HCEC 1CT (cell line): ENCODE results near the gene ENO2.

ENCODE experiments used
- DNase-seq: peaks from one replicate; pipeline ENCODE4 v3.0.0-alpha.2; 2017

The ENO2 gene

DNA sequence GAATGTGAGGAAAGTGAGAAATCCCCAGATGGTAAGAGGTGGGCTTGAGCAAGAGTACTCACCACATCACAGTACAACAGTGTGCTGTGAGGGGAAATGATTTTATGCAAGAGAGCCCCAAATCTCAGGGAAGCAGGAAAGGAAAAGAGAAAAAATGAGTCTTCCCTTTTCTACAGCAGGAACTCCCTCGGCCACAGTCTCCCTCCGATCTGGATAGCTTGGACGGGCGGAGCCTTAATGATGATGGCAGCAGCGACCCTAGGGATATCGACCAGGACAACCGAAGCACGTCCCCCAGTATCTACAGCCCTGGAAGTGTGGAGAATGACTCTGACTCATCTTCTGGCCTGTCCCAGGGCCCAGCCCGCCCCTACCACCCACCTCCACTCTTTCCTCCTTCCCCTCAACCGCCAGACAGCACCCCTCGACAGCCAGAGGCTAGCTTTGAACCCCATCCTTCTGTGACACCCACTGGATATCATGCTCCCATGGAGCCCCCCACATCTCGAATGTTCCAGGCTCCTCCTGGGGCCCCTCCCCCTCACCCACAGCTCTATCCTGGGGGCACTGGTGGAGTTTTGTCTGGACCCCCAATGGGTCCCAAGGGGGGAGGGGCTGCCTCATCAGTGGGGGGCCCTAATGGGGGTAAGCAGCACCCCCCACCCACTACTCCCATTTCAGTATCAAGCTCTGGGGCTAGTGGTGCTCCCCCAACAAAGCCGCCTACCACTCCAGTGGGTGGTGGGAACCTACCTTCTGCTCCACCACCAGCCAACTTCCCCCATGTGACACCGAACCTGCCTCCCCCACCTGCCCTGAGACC, 21.2 kb downstream of the ENO2 start:
- DNase-seq, result no peak

DNA sequence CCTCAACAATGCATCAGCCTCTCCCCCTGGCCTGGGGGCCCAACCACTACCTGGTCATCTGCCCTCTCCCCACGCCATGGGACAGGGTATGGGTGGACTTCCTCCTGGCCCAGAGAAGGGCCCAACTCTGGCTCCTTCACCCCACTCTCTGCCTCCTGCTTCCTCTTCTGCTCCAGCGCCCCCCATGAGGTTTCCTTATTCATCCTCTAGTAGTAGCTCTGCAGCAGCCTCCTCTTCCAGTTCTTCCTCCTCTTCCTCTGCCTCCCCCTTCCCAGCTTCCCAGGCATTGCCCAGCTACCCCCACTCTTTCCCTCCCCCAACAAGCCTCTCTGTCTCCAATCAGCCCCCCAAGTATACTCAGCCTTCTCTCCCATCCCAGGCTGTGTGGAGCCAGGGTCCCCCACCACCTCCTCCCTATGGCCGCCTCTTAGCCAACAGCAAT, 21.8 kb downstream of the ENO2 start:
- DNase-seq, result no peak

DNA sequence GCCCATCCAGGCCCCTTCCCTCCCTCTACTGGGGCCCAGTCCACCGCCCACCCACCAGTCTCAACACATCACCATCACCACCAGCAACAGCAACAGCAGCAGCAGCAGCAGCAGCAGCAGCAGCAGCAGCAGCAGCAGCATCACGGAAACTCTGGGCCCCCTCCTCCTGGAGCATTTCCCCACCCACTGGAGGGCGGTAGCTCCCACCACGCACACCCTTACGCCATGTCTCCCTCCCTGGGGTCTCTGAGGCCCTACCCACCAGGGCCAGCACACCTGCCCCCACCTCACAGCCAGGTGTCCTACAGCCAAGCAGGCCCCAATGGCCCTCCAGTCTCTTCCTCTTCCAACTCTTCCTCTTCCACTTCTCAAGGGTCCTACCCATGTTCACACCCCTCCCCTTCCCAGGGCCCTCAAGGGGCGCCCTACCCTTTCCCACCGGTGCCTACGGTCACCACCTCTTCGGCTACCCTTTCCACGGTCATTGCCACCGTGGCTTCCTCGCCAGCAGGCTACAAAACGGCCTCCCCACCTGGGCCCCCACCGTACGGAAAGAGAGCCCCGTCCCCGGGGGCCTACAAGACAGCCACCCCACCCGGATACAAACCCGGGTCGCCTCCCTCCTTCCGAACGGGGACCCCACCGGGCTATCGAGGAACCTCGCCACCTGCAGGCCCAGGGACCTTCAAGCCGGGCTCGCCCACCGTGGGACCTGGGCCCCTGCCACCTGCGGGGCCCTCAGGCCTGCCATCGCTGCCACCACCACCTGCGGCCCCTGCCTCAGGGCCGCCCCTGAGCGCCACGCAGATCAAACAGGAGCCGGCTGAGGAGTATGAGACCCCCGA, 22.5 kb downstream of the ENO2 start:
- no peak for DNase-seq

DNA sequence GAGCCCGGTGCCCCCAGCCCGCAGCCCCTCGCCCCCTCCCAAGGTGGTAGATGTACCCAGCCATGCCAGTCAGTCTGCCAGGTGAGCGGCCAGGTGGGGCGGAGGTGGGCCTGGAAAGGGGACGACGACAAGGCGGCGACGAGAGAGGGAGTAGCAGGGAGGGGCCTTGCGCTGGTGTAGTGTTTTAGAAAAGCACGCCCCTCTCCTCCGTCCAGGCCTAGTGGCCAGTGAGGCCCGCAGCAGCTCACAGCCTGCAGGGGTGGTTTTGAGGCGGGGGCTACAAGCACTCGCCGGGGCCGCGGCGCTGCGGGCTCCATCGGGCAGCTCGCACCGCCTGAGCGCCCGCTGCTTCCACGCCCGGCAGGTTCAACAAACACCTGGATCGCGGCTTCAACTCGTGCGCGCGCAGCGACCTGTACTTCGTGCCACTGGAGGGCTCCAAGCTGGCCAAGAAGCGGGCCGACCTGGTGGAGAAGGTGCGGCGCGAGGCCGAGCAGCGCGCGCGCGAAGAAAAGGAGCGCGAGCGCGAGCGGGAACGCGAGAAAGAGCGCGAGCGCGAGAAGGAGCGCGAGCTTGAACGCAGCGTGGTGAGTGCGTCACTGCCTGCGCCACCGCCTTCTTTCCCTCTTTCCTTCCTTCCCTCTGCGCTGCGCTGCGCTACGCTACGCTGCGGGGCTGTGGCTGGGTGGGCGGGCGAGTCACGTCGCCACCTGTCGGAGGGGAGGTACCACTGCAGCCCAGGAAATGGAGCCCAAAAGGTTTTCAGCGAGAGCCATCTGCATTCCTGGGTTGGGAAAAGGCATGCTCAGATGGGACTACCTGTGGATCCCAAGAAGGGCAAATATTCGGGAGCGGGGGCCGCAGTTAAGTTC, 23.3 kb downstream of the ENO2 start:
- DNase-seq, result peak; percentile 87

DNA sequence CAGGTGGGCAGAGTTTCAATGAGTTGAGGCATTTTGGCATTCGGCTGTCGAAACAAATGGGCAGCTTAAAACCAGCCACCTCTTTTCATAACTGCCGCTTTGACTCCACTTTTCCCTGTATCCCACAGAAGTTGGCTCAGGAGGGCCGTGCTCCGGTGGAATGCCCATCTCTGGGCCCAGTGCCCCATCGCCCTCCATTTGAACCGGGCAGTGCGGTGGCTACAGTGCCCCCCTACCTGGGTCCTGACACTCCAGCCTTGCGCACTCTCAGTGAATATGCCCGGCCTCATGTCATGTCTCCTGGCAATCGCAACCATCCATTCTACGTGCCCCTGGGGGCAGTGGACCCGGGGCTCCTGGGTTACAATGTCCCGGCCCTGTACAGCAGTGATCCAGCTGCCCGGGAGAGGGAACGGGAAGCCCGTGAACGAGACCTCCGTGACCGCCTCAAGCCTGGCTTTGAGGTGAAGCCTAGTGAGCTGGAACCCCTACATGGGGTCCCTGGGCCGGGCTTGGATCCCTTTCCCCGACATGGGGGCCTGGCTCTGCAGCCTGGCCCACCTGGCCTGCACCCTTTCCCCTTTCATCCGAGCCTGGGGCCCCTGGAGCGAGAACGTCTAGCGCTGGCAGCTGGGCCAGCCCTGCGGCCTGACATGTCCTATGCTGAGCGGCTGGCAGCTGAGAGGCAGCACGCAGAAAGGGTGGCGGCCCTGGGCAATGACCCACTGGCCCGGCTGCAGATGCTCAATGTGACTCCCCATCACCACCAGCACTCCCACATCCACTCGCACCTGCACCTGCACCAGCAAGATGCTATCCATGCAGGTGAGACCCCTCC, 24.2 kb downstream of the ENO2 start:
- DNase-seq, result no peak

DNA sequence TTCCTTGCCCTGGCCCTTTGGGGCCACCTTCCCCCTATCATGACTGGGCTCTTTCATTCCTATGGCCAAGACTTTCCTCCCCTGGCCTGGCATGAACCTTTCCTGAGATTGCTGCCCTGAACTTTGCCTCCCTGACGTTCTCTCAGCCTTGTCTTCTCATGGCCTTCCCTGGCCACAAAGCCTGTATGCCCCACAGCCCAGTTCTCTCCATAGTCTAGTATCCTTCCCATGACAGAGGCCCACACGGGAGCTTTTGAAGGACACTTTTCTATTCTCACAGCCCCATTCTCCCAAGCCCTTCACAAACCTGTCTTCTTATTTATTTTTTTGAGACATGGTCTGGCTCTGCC, 24.8 kb downstream of the ENO2 start:
- no peak for DNase-seq

DNA sequence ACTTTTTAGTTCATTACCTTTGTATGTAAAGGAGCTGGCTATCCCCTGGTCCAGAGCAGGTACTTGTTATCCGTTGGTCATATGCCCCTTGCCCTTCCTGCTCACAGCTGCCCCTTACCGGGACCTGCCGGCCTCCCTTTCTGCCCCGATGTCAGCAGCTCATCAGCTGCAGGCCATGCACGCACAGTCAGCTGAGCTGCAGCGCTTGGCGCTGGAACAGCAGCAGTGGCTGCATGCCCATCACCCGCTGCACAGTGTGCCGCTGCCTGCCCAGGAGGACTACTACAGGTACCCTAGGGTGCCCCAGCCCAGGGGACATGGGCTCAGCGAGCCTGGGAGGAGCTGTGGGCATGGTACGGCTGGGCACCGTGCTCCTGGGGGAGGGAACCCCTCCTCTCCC, 26.9 kb downstream of the ENO2 start:
- no peak for DNase-seq

DNA sequence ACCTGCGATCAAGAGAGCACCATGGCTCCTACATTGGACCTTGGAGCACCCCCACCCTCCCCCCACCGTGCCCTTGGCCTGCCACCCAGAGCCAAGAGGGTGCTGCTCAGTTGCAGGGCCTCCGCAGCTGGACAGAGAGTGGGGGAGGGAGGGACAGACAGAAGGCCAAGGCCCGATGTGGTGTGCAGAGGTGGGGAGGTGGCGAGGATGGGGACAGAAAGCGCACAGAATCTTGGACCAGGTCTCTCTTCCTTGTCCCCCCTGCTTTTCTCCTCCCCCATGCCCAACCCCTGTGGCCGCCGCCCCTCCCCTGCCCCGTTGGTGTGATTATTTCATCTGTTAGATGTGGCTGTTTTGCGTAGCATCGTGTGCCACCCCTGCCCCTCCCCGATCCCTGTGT, 27.4 kb downstream of the ENO2 start:
- DNase-seq, result no peak

DNA sequence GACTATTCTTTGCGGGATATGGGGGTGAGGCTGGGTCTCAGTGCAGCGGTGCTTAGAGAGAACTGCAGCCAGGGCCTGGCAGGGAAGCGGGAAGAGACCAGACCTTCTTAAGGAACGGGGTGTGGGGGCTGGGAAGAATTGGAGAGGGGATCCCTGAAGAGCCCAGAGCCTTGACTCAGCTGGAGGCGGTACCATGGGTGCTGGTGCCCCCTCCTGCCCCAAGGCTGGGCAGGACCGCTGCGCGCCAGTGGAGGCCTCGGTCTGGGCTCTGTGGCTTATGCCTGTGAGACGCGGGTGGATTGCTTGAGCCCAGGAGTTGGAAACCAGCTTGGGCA, 27.9 kb downstream of the ENO2 start:
- DNase-seq, result no peak

DNA sequence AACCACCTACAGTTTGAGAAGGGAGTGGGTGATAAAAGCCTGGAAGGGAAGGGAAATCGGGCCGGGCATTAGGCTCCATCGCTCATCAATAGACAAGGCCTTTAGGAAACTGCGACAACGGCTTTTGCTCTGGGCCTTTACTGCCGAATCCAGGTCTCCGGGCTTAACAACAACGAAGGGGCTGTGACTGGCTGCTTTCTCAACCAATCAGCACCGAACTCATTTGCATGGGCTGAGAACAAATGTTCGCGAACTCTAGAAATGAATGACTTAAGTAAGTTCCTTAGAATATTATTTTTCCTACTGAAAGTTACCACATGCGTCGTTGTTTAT, 29.0 kb downstream of the ENO2 start:
- DNase-seq, result peak; percentile 91

DNA sequence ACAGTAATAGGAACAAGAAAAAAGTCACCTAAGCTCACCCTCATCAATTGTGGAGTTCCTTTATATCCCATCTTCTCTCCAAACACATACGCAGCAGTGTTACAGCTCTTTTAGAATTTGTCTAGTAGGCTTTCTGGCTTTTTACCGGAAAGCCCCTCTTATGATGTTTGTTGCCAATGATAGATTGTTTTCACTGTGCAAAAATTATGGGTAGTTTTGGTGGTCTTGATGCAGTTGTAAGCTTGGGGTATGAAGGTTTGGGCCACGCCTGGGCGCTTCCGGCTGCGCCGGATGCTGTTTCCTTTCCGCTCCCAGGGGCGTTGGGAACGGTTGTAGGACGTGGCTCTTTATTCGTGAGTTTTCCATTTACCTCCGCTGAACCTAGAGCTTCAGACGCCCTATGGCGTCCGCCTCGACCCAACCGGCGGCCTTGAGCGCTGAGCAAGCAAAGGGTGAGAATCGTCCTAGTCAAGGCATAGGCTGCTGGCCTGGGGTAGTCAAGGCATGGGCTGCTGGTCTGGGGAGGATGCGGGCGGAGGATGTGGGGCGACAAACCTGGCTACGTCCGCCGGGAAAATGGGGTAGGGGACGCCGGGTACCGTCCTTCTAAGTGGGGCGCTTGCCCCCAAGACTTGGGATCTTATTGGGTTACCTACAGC, 29.5 kb downstream of the ENO2 start, which contains the start of the genes C12orf57 and RNU7-1:
C12orf57 (plus strand) TSS at position 301 of the 659 bp plus-strand sequence; CDS start at position 401, 100 bp downstream.
RNU7-1 (plus strand) TSS at position 95 of the 659 bp plus-strand sequence.
- DNase-seq, result peak; percentile 94

DNA sequence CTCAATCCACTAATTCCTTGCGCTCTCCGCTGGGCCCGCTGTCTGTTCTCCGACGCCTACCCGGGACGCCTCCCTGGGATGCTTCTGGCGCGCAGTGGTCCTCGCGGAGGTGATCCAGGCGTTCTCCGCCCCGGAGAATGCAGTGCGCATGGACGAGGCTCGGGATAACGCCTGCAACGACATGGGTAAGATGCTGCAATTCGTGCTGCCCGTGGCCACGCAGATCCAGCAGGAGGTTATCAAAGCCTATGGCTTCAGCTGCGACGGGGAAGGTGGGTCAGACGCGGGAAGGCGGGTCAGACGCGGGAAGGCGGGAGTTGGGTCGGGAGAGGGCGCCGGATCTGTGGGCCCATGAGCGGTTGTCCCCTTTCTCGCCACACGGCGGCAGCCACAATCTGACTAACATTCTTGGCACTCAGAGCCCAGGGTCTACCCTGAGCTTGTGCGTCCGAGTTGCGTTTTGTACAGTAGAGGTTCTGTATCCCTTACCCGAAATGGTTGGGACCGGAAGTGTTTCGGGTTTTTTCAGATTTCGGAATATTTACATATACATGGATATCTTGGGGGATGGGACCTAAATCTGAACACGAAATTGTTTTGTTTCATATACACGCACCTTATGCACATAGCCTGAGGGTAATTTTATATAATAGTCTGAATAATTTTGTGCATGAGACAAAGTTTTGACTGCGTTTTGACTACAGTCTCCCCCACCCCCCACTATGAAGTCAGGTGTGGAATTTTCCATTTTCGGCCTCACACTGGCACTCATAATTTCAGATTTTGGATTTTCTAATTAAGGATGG, 30.2 kb downstream of the ENO2 start:
- peak; percentile 93 for DNase-seq

DNA sequence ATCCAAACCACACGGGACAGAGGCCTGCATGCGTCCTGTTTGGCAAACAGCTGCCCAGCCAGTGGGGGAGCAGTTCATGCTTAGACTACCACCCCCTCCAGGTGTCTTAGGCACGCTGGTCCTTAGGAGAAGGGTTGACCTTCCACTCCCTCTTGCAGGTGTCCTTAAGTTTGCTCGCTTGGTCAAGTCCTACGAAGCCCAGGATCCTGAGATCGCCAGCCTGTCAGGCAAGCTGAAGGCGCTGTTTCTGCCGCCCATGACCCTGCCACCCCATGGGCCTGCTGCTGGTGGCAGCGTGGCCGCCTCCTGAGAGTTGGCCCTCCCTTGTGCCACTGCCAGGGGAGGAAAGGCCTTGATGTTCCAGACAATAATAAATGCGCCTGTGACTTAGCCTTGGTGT, 31.2 kb downstream of the ENO2 start:
- DNase-seq, result no peak

DNA sequence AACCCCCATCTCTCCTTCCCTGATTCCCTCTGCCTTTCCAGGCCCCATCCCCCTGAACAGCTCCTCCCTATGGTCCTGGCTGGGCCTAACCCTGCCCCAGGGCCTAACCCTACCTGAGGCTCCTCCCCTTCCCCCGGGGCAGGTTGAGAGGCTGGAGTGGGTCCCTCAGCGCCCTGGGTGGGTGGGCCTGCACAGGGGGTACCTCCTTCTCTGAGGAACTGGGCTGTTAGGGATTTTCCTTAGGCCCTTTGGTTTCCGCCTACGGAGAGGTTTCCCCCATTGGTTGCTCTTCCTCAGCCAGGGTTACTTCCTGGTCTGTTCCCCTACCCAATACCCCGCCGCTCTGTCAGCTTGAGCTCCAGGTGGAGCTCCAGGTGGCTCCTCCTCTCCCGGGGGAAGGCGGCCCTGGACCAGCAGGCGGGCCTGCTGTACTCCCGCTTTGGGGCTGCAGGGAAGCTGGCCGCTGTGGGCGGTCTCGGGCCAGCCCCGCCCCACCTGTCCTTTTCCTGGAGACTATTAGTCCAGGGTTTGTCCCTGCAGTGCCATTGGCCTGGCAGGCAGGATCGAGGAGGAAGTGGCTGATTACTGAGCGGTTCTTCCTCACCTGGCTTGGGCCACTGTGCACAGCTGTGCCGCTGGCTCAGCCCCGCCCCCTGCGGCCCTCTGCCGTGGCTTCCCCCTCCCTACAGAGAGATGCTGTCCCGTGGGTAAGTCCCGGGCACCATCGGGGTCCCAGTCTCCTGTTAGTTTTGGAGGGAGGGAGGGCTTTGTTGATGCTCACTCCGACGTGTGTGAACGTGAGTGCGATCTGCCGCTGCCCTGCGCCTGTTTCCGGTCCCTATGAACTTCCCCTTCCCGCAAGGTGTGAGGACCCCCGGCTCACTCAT, 31.9 kb downstream of the ENO2 start:
- DNase-seq, result no peak

DNA sequence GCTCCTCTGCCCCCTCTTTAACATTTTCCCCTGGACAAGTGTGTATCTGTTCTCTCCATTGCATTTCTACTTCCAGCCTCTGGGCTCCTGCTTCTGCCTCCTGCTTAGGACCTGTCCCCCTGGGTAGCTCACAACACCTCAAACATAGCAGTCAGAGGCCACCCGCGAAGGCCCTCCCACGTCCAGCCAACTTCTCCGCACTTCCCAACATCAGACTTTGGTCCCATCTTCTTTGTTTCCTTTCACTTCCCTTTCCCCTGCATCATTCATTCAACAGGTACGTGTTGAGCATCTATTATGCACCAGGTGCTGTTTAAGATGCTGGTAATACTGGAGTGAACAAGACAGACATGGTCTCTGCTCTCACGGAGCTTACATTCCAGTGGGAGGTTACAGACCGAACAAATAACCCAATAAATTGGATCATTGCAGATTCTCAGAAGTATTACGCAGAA, 32.6 kb downstream of the ENO2 start:
- DNase-seq, result no peak

DNA sequence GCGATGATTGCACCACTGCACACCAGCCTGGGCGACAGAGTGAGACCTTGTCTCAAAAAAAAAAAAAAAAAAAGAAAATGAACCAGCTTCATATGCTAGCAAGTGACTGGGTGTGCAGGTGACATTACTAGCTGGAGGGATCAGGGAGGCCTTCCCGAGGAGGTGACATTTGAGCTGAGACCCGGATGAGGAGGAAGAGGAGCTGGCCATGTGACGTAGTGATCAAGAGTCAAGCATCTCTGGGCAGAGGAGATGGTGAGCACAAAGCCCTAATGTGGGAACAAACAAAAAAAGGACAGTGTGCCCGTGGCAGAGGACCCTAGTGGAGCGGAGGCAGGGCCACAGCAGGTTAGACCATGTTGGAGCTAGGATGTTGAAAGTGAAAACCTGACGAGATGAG, 33.2 kb downstream of the ENO2 start:
- no peak for DNase-seq

DNA sequence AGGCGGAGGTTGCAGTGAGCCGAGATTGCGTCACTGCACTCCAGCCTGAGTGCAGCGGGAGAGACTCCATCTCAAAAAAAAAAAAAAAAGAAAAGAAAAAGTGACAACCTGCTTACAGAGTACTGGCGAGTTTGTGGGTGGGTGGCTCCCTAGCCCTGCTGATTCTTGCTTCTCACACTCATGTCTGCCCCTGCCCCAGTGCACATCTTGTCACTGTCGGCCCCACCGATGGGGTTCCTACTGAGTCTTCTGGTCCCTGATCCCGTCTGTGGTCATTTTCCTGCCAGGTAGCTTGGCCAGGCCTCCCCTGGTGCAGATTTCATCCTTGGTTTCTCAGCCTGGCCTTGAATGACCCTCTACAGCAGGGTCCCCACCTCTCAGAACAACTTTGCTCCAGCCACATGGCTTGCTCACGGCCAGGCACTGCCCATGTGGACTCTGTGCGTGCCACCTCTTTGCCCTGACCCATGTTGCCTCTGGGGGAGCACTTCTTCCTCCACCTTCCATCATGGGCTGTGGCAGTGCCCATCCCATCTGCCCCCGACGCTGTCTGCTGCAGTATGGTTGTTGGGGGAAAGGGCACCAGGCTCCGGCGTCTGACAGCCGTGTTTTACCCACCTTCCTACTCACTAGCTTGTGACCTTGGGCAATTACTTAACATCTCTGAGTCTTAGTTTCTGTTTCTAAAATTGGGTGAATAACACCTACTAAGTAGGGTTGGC, 34.7 kb downstream of the ENO2 start:
- DNase-seq, result no peak

DNA sequence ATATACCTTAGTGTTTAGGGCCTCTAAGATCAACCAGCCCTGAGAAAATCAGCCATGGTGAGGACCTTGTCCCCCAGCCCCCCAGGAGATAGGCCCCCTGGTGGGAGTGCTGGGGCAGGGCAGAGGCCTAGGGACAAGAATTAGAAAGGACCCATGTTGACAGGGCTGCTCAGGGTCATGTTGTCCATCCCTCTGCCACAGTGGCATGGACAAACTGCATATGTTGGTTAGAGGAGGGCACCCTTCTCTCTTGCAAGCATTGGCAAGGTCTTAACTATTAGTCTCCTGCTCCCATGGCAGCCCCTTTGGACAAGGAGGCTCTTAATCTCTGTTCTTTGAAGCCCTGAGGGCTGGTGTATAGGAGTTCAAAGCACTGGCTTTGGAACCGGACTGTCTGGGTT, 36.0 kb downstream of the ENO2 start:
- no peak for DNase-seq
